OCI-LY1 (cell line): ENCODE data around the gene SPOCD1.

ENCODE experiments used
- H2AFZ ChIP-seq: fragments of 200-600 bp; sonication (generic), shearing (Covaris generic); 2 replicates; pipeline ENCODE4 v1.6.0; 2014; ENCODE audit warnings: antibody characterized with exemption, mild to moderate bottlenecking, low read length
- H3F3A ChIP-seq: fragments of 200-600 bp; sonication (generic), shearing (Covaris generic); 2 replicates; pipeline ENCODE4 v1.6.0; 2014; ENCODE audit warnings: mild to moderate bottlenecking, antibody characterized with exemption, low read length, moderate library complexity; ENCODE audit not compliant: insufficient read depth
- H3K27ac ChIP-seq: fragments of 200-600 bp; sonication (generic); 2 replicates; pipeline ENCODE4 v1.5.1; 2014; ENCODE audit warnings: low read length, mixed run types, mild to moderate bottlenecking, low read depth; ENCODE audit not compliant: poor library complexity, severe bottlenecking
- H3K27me3 ChIP-seq: fragments of 200-600 bp; sonication (generic); 2 replicates; pipeline ENCODE4 v1.6.0; 2014; ENCODE audit warnings: antibody characterized with exemption, mild to moderate bottlenecking, low read length, moderate library complexity; ENCODE audit not compliant: insufficient read depth
- H3K36me3 ChIP-seq: fragments of 200-600 bp; sonication (generic); 2 replicates; pipeline ENCODE4 v1.6.1; 2014; ENCODE audit warnings: mild to moderate bottlenecking, antibody characterized with exemption, low read length, moderate library complexity, mixed read lengths; ENCODE audit not compliant: insufficient read depth
- H3K4me1 ChIP-seq: fragments of 200-600 bp; sonication (generic); 2 replicates; pipeline ENCODE4 v1.5.1; 2014; ENCODE audit warnings: mild to moderate bottlenecking, low read length, moderate library complexity; ENCODE audit not compliant: insufficient read depth, severe bottlenecking
- H3K4me2 ChIP-seq: fragments of 200-600 bp; sonication (generic), shearing (Covaris generic); 2 replicates; pipeline ENCODE4 v1.6.1; 2014; ENCODE audit warnings: low read length
- H3K4me3 ChIP-seq: fragments of 200-600 bp; sonication (generic); 2 replicates; pipeline ENCODE4 v1.5.1; 2014; ENCODE audit warnings: low read length, low read depth, mild to moderate bottlenecking, mixed read lengths; ENCODE audit not compliant: poor library complexity, severe bottlenecking
- H3K79me2 ChIP-seq: fragments of 200-600 bp; shearing (Covaris generic); 2 replicates; pipeline ENCODE4 v1.6.1; 2016; ENCODE audit warnings: mixed run types, low read length, mixed read lengths; ENCODE audit not compliant: insufficient read depth
- H3K9ac ChIP-seq: fragments of 200-600 bp; sonication (generic), shearing (Covaris generic); 2 replicates; pipeline ENCODE4 v1.6.1; 2014; ENCODE audit warnings: mild to moderate bottlenecking, low read length, mixed read lengths
- H3K9me2 ChIP-seq: fragments of 200-600 bp; sonication (generic), shearing (Covaris generic); 2 replicates; pipeline ENCODE4 v1.6.1; 2014; ENCODE audit warnings: low read depth, mild to moderate bottlenecking, low read length, mixed read lengths
- H3K9me3 ChIP-seq: fragments of 200-600 bp; shearing (Covaris generic); 2 replicates; pipeline ENCODE4 v1.6.1; 2014; ENCODE audit warnings: low read length, mixed read lengths
- H4K20me1 ChIP-seq: fragments of 200-600 bp; sonication (generic), shearing (Covaris generic); 2 replicates; pipeline ENCODE4 v1.6.0; 2016; ENCODE audit warnings: mild to moderate bottlenecking, low read length; ENCODE audit not compliant: insufficient read depth
- CTCF ChIP-seq: fragments of 200-600 bp; sonication (generic), shearing (Covaris generic); IDR thresholded peaks from 2 replicates; pipeline ENCODE4 v1.5.1; 2017; ENCODE audit warnings: mild to moderate bottlenecking, antibody characterized with exemption, low read length, moderate library complexity, mixed read lengths
- EZH2 ChIP-seq: fragments of 200-600 bp; sonication (generic), shearing (Covaris generic); IDR thresholded peaks from 2 replicates; pipeline ENCODE4 v1.8.0; 2017; ENCODE audit warnings: borderline replicate concordance, mixed run types, mild to moderate bottlenecking, antibody characterized with exemption, low read length, moderate library complexity, mixed read lengths

SPOCD1 gene

GRCh38 chr1:31798086-31798432, 17.8 kb downstream of the SPOCD1 start:
- TF ChIP-seq EZH2 (no peak), CTCF (no peak)
- Histone ChIP-seq H2AFZ (no peak overlapping the region), H3K4me1 (peaks cover 5% of the 10 kb centered on the region), H3K79me2 (no peaks in the 10 kb centered on the region), H3K36me3 (no peaks in the 10 kb centered on the region), H3K9me2 (no peaks in the 10 kb centered on the region), H3K4me2 (no peak overlapping the region), H4K20me1 (no peaks in the 10 kb centered on the region), H3K9ac (no peak overlapping the region), H3K4me3 (no peak overlapping the region), H3F3A (no peaks in the 10 kb centered on the region), H3K27me3 (0 out of 2 replicates have a peak, but pooled peaks cover 10% of the 10 kb centered on the region), H3K9me3 (no peaks in the 10 kb centered on the region), H3K27ac (no peak overlapping the region)

- TF ChIP-seq CTCF (no peak), EZH2 (no peak)
- H3K4me3 ChIP-seq = no peak overlapping the region
- no peak overlapping the region for H2AFZ ChIP-seq
Measured at GRCh38 chr1:31797216-31797615, 18.6 kb downstream of the SPOCD1 start.

GRCh38 chr1:31796707-31797106, 19.1 kb downstream of the SPOCD1 start:
- no peaks in the 10 kb centered on the region for H3K9me3 ChIP-seq
- H3K4me1 ChIP-seq = no peaks in the 10 kb centered on the region
- H3K4me2 ChIP-seq = no peak overlapping the region
- no peaks in the 10 kb centered on the region for H4K20me1 ChIP-seq
- H2AFZ ChIP-seq = no peak overlapping the region
- TF ChIP-seq CTCF = no peak
- no peak for TF ChIP-seq EZH2
- H3K9me2 ChIP-seq = no peaks in the 10 kb centered on the region
- H3K79me2 ChIP-seq = no peaks in the 10 kb centered on the region
- no peaks in the 10 kb centered on the region for H3K36me3 ChIP-seq
- no peak overlapping the region for H3K9ac ChIP-seq
- 0 out of 2 replicates have a peak, but pooled peaks cover 10% of the 10 kb centered on the region for H3K27me3 ChIP-seq
- no peak overlapping the region for H3K4me3 ChIP-seq
- no peak overlapping the region for H3K27ac ChIP-seq
- H3F3A ChIP-seq = no peaks in the 10 kb centered on the region

More at GRCh38 chr1:31797216-31797615, 18.6 kb downstream of the SPOCD1 start:
- Histone ChIP-seq H3K9me3 (no peaks in the 10 kb centered on the region), H4K20me1 (no peaks in the 10 kb centered on the region), H3K27me3 (0 out of 2 replicates have a peak, but pooled peaks cover 10% of the 10 kb centered on the region), H3K36me3 (no peaks in the 10 kb centered on the region), H3F3A (no peaks in the 10 kb centered on the region), H3K4me2 (no peak overlapping the region), H3K9me2 (no peaks in the 10 kb centered on the region), H3K27ac (no peak overlapping the region), H3K79me2 (no peaks in the 10 kb centered on the region), H3K9ac (no peak overlapping the region), H3K4me1 (no peaks in the 10 kb centered on the region)
